VCaP (cell line): ENCODE measurements around the gene VPS13A.

Experiments
- H3K27ac ChIP-seq: fragments of 450-650 bp; 2 replicates; pipeline ENCODE4 v1.5.1; 2017
- TF ChIP-seq, protein P1 (sequence below): fragments of 450-650 bp; conservative IDR thresholded peaks from 2 replicates; pipeline ENCODE4 v1.5.1; 2017; ENCODE audit warnings: mild to moderate bottlenecking, moderate library complexity

Gene VPS13A

GRCh38 chr9:77424993-77425392 lies 247.7 kb downstream of the VPS13A start:
- TF ChIP-seq, protein P1, sequence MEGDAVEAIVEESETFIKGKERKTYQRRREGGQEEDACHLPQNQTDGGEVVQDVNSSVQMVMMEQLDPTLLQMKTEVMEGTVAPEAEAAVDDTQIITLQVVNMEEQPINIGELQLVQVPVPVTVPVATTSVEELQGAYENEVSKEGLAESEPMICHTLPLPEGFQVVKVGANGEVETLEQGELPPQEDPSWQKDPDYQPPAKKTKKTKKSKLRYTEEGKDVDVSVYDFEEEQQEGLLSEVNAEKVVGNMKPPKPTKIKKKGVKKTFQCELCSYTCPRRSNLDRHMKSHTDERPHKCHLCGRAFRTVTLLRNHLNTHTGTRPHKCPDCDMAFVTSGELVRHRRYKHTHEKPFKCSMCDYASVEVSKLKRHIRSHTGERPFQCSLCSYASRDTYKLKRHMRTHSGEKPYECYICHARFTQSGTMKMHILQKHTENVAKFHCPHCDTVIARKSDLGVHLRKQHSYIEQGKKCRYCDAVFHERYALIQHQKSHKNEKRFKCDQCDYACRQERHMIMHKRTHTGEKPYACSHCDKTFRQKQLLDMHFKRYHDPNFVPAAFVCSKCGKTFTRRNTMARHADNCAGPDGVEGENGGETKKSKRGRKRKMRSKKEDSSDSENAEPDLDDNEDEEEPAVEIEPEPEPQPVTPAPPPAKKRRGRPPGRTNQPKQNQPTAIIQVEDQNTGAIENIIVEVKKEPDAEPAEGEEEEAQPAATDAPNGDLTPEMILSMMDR, result no peak
- no peak overlapping the region for H3K27ac ChIP-seq

- TF ChIP-seq, protein P1, result no peak
- H3K27ac ChIP-seq, result no peak overlapping the region
Observed at GRCh38 chr9:77426712-77427111, 249.4 kb downstream of the VPS13A start.

GRCh38 chr9:77427256-77427927 lies 250.1 kb downstream of the VPS13A start:
- TF ChIP-seq, protein P1, result no peak

DNA sequence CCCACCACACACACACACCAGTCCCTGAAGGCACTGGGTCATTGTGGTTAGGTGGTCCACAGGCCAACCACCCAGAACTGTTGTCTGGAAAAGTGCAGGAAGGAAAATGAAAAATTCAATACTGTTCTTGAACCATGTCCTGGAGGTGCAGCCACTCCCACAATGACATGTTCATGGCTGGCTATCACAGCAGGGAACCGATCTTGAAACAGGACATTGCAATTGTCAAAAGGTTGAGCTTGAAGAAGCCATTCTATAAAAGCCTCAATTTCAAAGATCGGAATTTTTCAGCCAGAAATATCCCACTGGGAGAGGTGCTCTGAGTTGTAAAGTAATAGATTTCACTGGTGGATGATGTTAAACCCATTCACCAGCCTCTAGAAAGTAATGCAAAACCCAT lies 252.6 kb downstream of the VPS13A start:
- TF ChIP-seq, protein P1, result no peak
- no peak overlapping the region for H3K27ac ChIP-seq

More at GRCh38 chr9:77427256-77427927, 250.1 kb downstream of the VPS13A start:
- no peak overlapping the region for H3K27ac ChIP-seq

- TF ChIP-seq, protein P1, result no peak
- H3K27ac ChIP-seq, result no peak overlapping the region
Observed at GRCh38 chr9:77432053-77432452, 254.7 kb downstream of the VPS13A start.

- H3K27ac ChIP-seq, result no peak overlapping the region
- TF ChIP-seq, protein P1, result peak; percentile 100
Observed at GRCh38 chr9:77433675-77434445, 256.5 kb downstream of the VPS13A start.

- TF ChIP-seq, protein P1, result no peak
- H3K27ac ChIP-seq, result no peak overlapping the region
Observed at GRCh38 chr9:77435277-77435676, 257.9 kb downstream of the VPS13A start.
